ENCODE results near the gene PRKACG.
A peak's percentile ranks its signal among the peaks of the same experiment; 100 is the strongest.
"Not testable (repeated sequence)": the region's sequence is repeated elsewhere in the genome, so short reads cannot be mapped to it uniquely, and the experiment has no call there.

PRKACG gene

GRCh38 chr9:69020301-69021145 lies 6.6 kb upstream of the PRKACG start:
- no peak for DNase-seq

- no peak for DNase-seq
Measured at GRCh38 chr9:69019808-69020207, 5.9 kb upstream of the PRKACG start.

- no peak for DNase-seq
Measured at GRCh38 chr9:69018737-69019136, 4.8 kb upstream of the PRKACG start.

- no peak for DNase-seq
Measured at GRCh38 chr9:69016191-69017096, 2.5 kb upstream of the PRKACG start.

GRCh38 chr9:69013382-69013727 lies 558 bp downstream of the PRKACG start:
- DNase-seq, result no peak

DNA sequence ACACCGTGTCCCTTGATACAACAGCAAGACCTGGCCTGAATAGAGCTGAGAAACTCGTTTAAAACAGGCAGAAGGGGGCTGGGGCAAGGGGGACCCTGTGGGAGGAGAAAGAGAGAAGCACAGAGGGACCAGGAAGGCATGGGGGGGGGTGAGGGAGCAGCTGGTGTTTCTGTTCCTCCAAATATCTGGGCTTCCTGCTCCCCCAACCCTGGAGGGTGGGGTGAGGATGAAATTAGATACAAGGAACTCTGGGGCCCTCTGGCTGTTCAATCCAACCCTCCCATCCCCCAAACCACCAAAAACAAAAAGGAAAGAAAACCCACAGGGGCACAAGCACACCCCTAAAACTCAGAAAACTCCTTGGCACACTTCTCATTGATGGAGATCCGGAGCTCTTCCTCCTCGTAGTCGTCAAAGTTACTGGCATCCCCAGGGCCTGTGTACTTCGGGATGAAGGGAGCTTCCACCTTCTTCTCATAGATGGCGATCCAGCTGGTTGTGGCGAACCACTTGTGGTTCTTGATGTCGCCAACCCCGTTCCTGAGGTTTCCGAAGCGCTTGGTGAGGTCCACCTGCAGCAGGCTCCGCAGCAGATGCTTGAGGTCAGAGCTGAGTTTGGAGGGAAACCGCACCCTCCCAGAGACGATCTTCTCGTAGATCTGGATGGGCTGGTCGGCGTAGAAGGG lies 1.1 kb downstream of the PRKACG start:
- DNase-seq, result no peak

DNA sequence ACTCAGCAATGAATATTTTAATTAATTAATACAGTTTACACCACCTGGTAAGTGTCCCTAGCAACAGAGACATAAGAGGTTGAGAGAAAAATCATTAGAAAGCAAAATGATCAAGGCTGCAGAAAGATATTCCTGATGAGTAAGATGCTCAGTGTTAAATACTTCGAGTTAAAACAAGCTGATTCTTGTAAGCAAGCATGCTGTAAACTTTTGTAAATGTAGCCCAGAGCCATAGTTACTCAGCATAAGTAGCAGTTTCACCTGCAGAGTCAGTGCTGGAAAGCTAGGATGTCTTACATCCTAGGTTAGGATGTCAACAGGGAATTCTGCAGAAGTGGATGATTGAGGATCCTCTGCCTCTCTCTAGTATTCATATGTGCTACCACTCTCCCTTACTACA lies 4.2 kb downstream of the PRKACG start:
- no peak for DNase-seq

DNA sequence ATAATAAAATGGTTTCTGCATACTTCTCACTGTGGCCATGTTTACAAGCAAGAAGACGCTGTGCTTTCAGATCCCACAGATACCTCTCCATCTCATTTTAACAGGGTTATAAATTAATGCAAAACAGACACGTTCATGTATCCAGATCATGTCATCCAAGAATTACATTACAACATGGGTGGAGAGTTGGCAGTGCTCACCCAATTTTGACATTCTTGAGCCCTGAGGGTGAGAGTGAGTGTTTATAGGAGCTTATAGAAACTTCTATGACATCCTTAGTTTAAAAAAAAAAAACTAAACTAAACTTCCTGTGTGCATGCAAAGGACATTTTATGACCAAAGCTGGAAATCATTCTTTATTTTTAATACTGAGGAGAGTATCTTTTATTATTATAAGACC lies 9.1 kb downstream of the PRKACG start:
- no peak for DNase-seq

DNA sequence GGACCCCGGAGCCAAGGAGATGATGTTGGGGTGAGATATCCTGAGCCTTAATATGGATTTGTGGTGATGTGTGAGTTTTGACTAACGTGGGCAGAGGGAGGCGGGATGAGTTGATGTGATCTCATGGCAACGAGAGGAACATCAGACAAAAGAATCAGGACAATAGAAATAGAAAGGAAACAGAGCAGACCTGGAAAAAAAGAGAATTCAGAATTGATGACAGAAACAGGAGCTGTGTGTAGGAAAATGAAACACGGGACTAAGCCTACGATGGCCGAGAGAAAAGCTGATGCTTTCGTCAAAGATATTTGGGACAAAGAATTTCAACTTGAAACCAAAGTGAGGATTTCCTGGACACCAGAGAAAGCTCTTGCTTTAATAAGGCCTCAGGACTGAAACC lies 10.9 kb downstream of the PRKACG start:
- DNase-seq, result no peak

DNA sequence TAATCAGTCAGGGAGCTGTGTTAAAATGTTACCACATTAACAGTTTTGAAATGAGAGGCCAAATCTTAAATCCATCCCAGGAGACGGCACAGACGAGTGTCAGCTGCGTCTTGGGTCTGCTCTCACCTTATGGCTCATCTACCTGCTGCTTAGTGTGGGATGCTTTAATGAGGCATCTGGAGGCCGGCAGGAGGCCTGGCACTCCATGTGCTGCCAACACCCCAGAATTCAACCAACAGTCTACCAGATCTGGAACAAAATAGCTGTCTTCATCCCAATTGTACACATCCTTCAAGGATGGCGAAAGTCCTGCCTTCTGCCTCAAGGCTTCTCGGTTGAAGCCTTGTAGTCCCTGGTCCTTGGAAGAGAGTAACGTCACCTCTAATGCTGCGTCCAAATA lies 12.0 kb downstream of the PRKACG start:
- DNase-seq, result no peak

DNA sequence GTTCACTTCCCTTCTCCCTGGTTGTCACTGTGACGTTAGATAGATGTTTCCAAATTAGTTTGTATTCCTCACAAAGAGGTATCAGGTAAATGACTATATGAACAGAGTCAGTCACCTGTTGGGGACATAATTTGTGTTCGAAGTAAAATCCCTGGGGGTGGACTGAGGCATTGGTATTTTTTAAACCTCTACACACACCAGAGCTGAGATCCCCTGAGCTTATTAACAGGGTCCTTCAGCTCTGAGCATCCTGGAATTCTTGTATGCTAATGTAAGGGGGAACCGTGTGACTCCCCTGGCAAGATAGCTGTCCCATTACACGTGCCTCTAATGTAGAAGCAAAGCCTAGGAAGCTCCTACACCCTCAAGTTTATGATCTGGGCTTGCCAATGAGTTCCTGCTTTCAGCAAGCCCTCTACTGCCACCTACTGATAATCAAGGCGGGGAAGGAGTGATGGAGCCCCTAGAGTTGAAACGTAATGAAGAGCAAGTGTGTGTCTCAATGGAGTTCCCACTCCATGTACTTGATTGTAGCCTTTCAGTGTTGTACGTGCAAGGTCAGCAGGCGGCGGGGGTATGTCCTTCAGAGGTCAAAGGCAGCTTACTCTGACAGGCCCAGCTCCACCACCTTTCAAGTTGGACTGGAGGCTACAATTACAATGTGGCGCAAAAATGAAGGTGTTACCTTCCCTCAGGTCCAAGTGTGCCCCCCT lies 14.4 kb downstream of the PRKACG start:
- peak; percentile 54 for DNase-seq

DNA sequence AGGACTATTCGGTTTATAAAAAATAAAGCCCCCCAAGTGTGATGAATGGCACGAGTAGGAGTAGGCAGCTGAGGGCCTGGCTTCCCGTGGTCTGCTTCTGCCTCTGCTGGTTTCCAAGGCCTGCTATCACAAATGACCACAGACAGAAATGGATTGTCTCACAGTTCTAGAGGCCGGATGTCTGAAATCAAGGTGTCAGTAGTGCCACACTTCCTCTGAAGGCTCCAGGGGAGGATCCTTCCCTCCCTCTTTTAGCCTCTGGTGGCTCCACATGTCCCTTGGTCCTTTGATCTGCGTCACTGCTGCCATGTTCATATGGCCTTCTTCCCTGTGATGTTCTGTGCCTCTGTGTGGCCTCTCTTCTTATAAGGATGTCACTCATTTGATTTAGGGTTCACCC lies 15.1 kb downstream of the PRKACG start:
- DNase-seq, result no peak

- no peak for DNase-seq
Measured at GRCh38 chr9:68998385-68998784, 15.5 kb downstream of the PRKACG start.

GRCh38 chr9:68997666-68998065 lies 16.2 kb downstream of the PRKACG start:
- DNase-seq, result no peak

- DNase-seq, result no peak
Measured at GRCh38 chr9:68996462-68996861, 17.5 kb downstream of the PRKACG start.

DNA sequence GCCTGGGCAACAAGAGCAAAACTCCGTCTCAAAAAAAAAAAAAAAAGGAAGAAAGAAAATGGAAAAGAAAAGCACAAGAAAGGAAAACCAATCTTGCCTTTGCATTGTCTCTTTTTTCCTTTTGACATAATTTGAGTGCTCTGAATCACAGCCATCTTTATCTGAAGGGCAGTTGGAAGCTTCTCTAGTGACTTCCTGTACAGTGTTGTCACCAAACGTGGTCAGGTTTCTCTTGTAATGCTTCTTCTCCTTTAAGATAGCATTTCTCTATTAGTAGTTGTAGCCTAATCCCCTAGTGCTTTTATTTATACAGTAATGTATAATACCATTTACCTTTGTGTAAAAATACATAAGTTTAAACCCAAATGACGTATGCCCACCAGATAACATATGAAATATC lies 18.1 kb downstream of the PRKACG start:
- no peak for DNase-seq

GRCh38 chr9:68991457-68991856 lies 22.5 kb downstream of the PRKACG start:
- no peak for DNase-seq

GRCh38 chr9:68986949-68987348 lies 27.0 kb downstream of the PRKACG start:
- not testable (repeated sequence) for DNase-seq

GRCh38 chr9:68983522-68984424 lies 30.1 kb downstream of the PRKACG start:
- no peak for DNase-seq

GRCh38 chr9:68983008-68983411 lies 30.9 kb downstream of the PRKACG start:
- no peak for DNase-seq

GRCh38 chr9:68981789-68982188 lies 32.1 kb downstream of the PRKACG start:
- peak; percentile 93 for DNase-seq

Measured in NCI-H1105 treated with DMSO at 0.1 percent for 48 hours (cell line).